HG03432 (cell line): ENCODE results near the gene ESX1.
A peak's percentile ranks its signal among the peaks of the same experiment; 100 is the strongest.
"Not testable (repeated sequence)": the region's sequence is repeated elsewhere in the genome, so short reads cannot be mapped to it uniquely, and the experiment has no call there.

Source experiments
- ATAC-seq: cut with Tn5 transposase; IDR thresholded peaks from one replicate; pipeline ENCODE4 v1.9.1; 2021; ENCODE audit warnings: mild to moderate bottlenecking, moderate library complexity; ENCODE audit not compliant: unreplicated experiment

Gene ESX1

DNA sequence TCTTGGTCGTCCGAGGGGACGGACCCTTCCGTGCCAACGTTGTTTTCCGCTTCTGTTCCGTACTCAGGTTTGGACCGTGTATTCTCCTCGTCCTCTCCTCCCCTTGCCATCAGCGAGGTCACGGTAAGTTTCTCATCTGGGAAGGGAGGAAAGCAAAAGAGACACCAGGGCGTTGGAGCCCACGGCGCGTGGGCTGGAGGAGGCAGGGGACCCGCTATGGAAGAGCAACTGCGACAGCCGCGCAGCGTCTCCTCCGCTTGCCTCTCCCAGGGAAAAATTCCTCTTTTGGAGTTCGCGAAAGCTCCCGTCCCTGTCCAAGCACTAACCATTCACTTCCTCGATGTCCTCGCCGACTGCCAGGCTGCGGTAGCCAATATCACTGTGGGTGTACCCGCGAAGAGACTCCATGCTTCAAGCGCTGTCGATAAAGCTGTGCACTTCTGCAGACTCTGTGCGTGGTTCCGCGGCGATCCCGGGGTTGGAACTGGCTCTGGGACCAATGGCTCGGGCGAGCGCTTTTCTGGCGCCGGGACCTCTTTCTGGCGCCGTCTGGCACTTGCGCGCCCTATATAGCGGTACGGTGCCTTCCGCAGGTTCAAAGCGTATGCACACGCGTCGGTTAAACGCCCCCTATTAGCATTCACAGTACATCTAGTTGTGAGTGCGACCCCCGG is at the start of gene ESX1:
ESX1 (minus strand) TSS at position 492 of the 674 bp plus-strand sequence; CDS start at position 408, 84 bp downstream.
- no peak for ATAC-seq

DNA sequence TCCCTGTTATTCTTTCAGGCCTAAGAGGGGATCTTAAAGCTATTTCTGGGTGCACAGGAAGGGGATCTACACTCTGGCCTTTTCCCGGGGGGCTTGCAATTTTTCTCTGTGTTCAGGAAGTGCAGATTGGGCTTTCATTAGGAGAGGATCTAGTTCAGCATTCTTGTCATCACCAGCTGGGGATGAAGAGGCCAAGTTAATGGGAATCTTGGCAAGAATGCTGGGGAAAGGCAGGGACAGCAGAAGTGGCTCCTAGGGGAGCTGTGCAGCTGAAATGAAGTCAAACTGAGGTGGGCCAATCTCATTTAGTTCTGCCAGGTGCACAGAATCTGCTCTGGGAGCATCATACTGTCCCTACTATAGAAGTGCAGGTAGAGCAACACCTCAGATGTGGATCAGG is 40.9 kb upstream of the ESX1 start:
- ATAC-seq, result no peak

- ATAC-seq, result no peak
Observed at GRCh38 chrX:104288961-104289360, 34.2 kb upstream of the ESX1 start.

- no peak for ATAC-seq
Observed at GRCh38 chrX:104288269-104288668, 33.5 kb upstream of the ESX1 start.

DNA sequence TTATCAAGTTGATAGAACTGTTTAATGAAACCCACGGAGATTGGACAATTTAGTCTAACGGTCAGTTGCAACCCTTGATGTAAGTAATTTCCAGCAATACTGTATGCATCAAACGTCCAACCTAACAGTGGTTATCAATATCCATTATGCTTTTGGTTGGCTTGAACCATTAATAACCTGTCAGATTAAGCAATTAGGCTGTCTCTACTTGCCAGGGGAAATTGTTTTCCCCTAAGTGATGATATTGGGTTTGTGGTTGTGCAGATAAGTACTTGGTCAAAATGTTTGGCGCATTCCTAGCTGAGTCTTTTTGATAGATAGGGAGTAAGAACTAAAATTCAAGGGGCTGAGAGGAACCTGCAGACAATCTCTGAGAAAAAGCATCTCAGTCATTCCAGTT is 30.5 kb upstream of the ESX1 start:
- ATAC-seq, result no peak

GRCh38 chrX:104284507-104284906 is 29.8 kb upstream of the ESX1 start:
- ATAC-seq, result no peak

GRCh38 chrX:104282166-104282725 is 27.5 kb upstream of the ESX1 start:
- no peak for ATAC-seq

GRCh38 chrX:104281564-104281963 is 26.8 kb upstream of the ESX1 start:
- no peak for ATAC-seq

DNA sequence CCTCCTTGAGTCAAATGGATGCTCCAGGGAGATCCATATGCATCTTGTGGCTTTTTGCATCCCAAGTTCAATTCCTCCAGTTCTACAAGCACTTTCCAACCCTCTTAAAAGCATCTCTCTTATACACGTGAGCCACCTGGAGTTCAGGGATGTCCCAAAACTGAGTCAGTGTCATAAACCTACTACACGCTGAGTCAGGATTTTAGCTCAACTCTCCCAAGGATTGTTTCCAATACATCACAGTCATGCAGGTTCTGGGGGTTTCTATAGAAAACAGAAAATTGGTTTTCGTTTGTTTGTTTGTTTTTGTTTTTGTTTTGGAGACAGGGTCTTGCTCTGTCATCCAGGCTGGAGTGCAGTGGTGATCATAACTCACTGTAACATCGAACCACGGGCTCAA is 25.9 kb upstream of the ESX1 start:
- ATAC-seq, result no peak

- peak; percentile 56 for ATAC-seq
Observed at GRCh38 chrX:104270916-104271512, 16.3 kb upstream of the ESX1 start.

- no peak for ATAC-seq
Observed at GRCh38 chrX:104270212-104270611, 15.5 kb upstream of the ESX1 start.

GRCh38 chrX:104255465-104255864 is 732 bp upstream of the ESX1 start:
- no peak for ATAC-seq

DNA sequence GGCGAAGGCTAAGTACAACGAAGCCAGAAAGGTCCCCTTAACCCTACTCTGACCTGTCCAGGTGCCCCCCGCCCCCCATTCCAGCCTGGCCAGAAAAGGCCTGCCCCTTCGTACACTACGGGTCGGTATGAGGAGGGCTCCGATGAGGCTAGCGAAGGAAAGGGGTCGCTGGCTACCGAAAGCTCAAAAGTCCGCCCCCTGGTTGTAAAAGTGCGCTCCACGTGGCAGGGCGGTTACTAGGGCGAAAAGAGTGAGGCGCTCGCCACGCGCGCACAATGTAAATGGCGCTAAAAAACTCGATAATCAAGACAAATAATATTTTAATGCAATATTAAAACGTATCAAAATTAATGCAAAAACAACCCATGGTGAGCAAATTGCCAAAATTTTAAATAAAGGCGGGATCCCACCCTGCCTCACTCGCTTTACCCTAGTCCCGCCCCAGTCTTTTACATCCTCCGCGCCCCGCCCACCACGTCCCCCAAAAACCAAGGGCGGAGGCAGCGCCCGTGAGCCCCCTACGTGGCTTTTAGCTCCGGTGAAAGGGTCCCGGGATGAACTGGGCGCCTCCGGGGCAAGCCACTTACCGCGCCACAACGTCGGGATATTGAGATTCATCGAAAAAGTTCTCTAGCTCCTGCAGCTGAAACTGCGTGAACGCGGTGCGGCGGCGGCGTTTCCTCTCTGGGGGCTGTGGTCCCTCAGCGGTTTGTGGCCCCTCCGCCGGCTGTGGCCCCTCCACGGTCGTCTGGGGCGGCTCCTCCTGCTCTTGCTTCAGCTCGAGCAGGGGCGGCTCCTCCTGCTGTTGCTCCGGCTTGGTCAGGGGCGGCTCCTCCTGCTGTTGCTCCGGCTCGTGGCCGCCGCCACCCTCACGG is 929 bp downstream of the ESX1 start:
- no peak for ATAC-seq

DNA sequence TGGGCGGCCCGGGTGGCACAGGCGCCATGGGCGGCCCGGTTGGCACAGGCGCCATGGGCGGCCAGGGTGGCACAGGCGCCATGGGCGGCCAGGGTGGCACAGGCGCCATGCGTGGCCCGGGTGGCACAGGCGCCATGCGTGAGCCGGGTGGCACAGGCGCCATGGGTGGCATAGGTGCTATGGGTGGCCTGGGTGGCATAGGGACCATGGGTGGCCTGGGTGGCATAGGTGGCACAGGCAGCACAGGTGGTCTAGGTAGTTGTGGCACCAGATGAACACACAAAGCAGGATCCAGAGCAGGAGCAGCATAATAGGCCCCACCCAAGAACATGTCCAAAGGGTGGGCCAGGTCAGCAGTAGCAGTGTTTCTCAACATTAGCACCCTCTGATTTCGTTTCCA is 4.3 kb downstream of the ESX1 start:
- ATAC-seq, result no peak

GRCh38 chrX:104230060-104230459 is 24.7 kb downstream of the ESX1 start:
- ATAC-seq, result not testable (repeated sequence)

DNA sequence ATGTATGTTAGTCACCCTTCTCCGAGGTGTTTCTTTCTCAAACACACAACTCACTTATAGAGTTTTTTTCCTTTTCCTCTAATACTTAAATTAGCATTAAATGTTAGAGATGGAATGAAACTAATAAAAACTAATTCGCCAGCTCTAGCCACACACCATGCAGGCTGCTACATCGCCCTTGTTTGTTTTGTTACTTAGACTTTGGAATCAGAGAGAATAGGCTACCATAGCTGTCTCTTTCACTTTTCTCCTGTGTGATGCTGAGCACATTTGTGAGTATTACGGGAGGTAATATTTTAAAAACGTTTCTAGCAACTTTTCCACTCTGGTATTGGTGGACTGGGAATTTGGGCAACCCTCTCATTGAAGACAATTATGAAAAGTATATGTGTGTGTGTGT is 43.5 kb downstream of the ESX1 start:
- no peak for ATAC-seq

- ATAC-seq, result no peak
Observed at GRCh38 chrX:104205548-104205947, 49.2 kb downstream of the ESX1 start.
